ENCODE results near the gene PEX5. TPM values are rescaled to one million over a fixed set of nuclear protein-coding genes. Genes with fewer than 3 reads are reported as not detected.
"Not testable (repeated sequence)": the region's sequence is repeated elsewhere in the genome, so short reads cannot be mapped to it uniquely, and the experiment has no call there.

Gene PEX5
- total RNA-seq, 1 donor = 24.3 TPM

- TF ChIP-seq CTCF (IDR thresholded peaks at IDR 0.05; ENCODE audit: insufficient read depth, low read length) = no peak
- H3K4me3 ChIP-seq (ENCODE audit: low read depth, low read length) = no peak overlapping the region
- DNase-seq (ENCODE audit: low read depth) = no peak
Observed at GRCh38 chr12:7210642-7211151, 21.2 kb downstream of the PEX5 start.

- no peak overlapping the region for H3K4me3 ChIP-seq (ENCODE audit: low read depth, low read length)
- no peak for TF ChIP-seq CTCF (IDR thresholded peaks at IDR 0.05; ENCODE audit: insufficient read depth, low read length)
- no peak for DNase-seq (ENCODE audit: low read depth)
Observed at GRCh38 chr12:7212678-7213077, 23.2 kb downstream of the PEX5 start.

- DNase-seq (ENCODE audit: low read depth); H3K4me3 ChIP-seq (ENCODE audit: low read depth, low read length): not testable (repeated sequence)
Observed at GRCh38 chr12:7213745-7214144, 24.3 kb downstream of the PEX5 start.

- DNase-seq (ENCODE audit: low read depth) = no peak
- H3K4me3 ChIP-seq (ENCODE audit: low read depth, low read length) = no peak overlapping the region
- no peak for TF ChIP-seq CTCF (IDR thresholded peaks at IDR 0.05; ENCODE audit: insufficient read depth, low read length)
Observed at GRCh38 chr12:7217475-7218069, 28.1 kb downstream of the PEX5 start.

GRCh38 chr12:7219599-7220243, 30.2 kb downstream of the PEX5 start:
- DNase-seq (ENCODE audit: low read depth) = peak; percentile 85
- peak; percentile 90 for TF ChIP-seq CTCF (IDR thresholded peaks at IDR 0.05; ENCODE audit: insufficient read depth, low read length)
- H3K4me3 ChIP-seq (ENCODE audit: low read depth, low read length) = no peak overlapping the region

GRCh38 chr12:7221486-7221885, 32.0 kb downstream of the PEX5 start:
- TF ChIP-seq CTCF (IDR thresholded peaks at IDR 0.05; ENCODE audit: insufficient read depth, low read length) = no peak
- H3K4me3 ChIP-seq (ENCODE audit: low read depth, low read length) = no peak overlapping the region
- no peak for DNase-seq (ENCODE audit: low read depth)

- TF ChIP-seq CTCF (IDR thresholded peaks at IDR 0.05; ENCODE audit: insufficient read depth, low read length) = no peak
- DNase-seq (ENCODE audit: low read depth) = peak; percentile 20
- no peak overlapping the region for H3K4me3 ChIP-seq (ENCODE audit: low read depth, low read length)
Observed at GRCh38 chr12:7229741-7230140, 40.3 kb downstream of the PEX5 start.

Measured in fibroblast of the aortic adventitia (primary cell).